Measurements from ENCODE around the gene FLNB. TPM values are rescaled to one million over a fixed set of nuclear protein-coding genes. Genes with fewer than 3 reads are reported as not detected.

Gene FLNB
- total RNA-seq, 1 experiment from 2014 or later, result 83.4 TPM

- H3K4ac ChIP-seq (ENCODE audit: low read depth, low read length), result no peak overlapping the region
- H3K23me2 ChIP-seq (ENCODE audit: insufficient read length, low read depth, low read length, poor library complexity, severe bottlenecking), result no peaks in the 10 kb centered on the region
- H3K4me1 Mint-ChIP-seq, result no peaks in the 10 kb centered on the region; a peak in 1 of 4 replicates
- WGBS (ENCODE audit: extremely low coverage, insufficient read length, low lambda C conversion rate), result no CpG with 5 or more reads among the region's 7 CpGs
- no peak overlapping the region for H3T11ph ChIP-seq (ENCODE audit: low read length)
- no peak overlapping the region for H4K91ac ChIP-seq (ENCODE audit: insufficient read length, low read depth, low read length)
- H2BK12ac ChIP-seq (ENCODE audit: insufficient read length, low read depth, low read length), result no peak overlapping the region
- H3K56ac ChIP-seq (ENCODE audit: insufficient read length, low read depth, low read length), result no peak overlapping the region
- no peak overlapping the region for H2AFZ ChIP-seq (ENCODE audit: low read length)
- no peak overlapping the region for H2AK5ac ChIP-seq (ENCODE audit: insufficient read length, low read length)
- H2BK5ac ChIP-seq (ENCODE audit: insufficient read length, low read length), result no peak overlapping the region
- no peak overlapping the region for H3K27ac Mint-ChIP-seq
- no peaks in the 10 kb centered on the region for H3K27me3 ChIP-seq (ENCODE audit: insufficient read depth, low read length)
- H3K36me3 Mint-ChIP-seq (ENCODE audit: insufficient read depth in 1 of 3, low read depth in 3 of 3), result peaks cover 13 to 72% (median 64%) of the 10 kb centered on the region in 3 experiments
- no peak overlapping the region for H3K18ac ChIP-seq (ENCODE audit: insufficient read length, low read depth, low read length)
- no peak overlapping the region for H4K8ac ChIP-seq (replicated peaks; ENCODE audit: insufficient read length, low read depth, low read length)
- H3K79me1 ChIP-seq (ENCODE audit: insufficient read depth, low read depth, low read length, poor library complexity, severe bottlenecking), result no peaks in the 10 kb centered on the region
- no peaks in the 10 kb centered on the region for H3K79me2 ChIP-seq (ENCODE audit: insufficient read depth, low read length)
- H4K5ac ChIP-seq (ENCODE audit: insufficient read length, low read depth, low read length), result no peak overlapping the region
- H3K9ac ChIP-seq (ENCODE audit: extremely low read depth, insufficient read length, low read length), result no peak overlapping the region
- no peak overlapping the region for H2BK15ac ChIP-seq (ENCODE audit: low read depth, low read length)
- no peaks in the 10 kb centered on the region for H4K20me1 ChIP-seq (ENCODE audit: control insufficient read depth, insufficient read depth, insufficient read length)
- H3K9me3 Mint-ChIP-seq, result no peaks in the 10 kb centered on the region
- no peaks in the 10 kb centered on the region for H3K9me3 ChIP-seq (ENCODE audit: control insufficient read depth, low read depth, low read length)
- no peaks in the 10 kb centered on the region for H3K4me1 ChIP-seq (ENCODE audit: insufficient read depth, low read length)
- DNase-seq, result no peak
- no peak overlapping the region for H3K14ac ChIP-seq (ENCODE audit: insufficient read depth, low read length)
- H3K27me3 Mint-ChIP-seq (ENCODE audit: low read depth), result no peaks in the 10 kb centered on the region
- H3K4me2 ChIP-seq (ENCODE audit: insufficient read depth, insufficient read length, low read length), result no peak overlapping the region
- H3K4me3 Mint-ChIP-seq, result no peak overlapping the region
- H2BK20ac ChIP-seq (ENCODE audit: low read depth, low read length, poor library complexity, severe bottlenecking), result no peak overlapping the region
- no peak overlapping the region for H3K27ac ChIP-seq (ENCODE audit: insufficient read length, low read depth, low read length)
- TF ChIP-seq CTCF (conservative IDR thresholded peaks at IDR 0.05), result no peak
- no peak overlapping the region for H3K23ac ChIP-seq (ENCODE audit: insufficient read length, low read depth, low read length)
- H2BK120ac ChIP-seq (ENCODE audit: low read depth, low read length, poor library complexity, severe bottlenecking), result no peak overlapping the region
Measured at GRCh38 chr3:58158442-58159153, 150.4 kb downstream of the FLNB start.

Measured in H9 (cell line).